Heart left ventricle (tissue), 16 donors: ENCODE results near the gene SLC30A7. TPM values are rescaled to one million over a fixed set of nuclear protein-coding genes. Genes with fewer than 3 reads are reported as not detected.
"Not testable (repeated sequence)": the region's sequence is repeated elsewhere in the genome, so short reads cannot be mapped to it uniquely, and the experiment has no call there.

Experiments
- ATAC-seq, 4 donors: fragments of 200-7000 bp; cut with Tn5 transposase; one replicate each; pipeline ENCODE4 v1.9.1; 2020 to 2022; ENCODE audit warnings: moderate library complexity in 4 of 4, mild to moderate bottlenecking in 3 of 4, moderate number of reproducible peaks in 1 of 4
- DNase-seq, 5 donors: peaks; one replicate each; pipeline ENCODE4 v3.0.0-alpha.2; 2020
- H3K27ac ChIP-seq, 12 donors: fragments of 200-600 bp; sonication (generic) in 4 of 12; one replicate each; pipeline versions ENCODE4 v1.5.0 to v1.8.0; 2016 to 2022; ENCODE audit warnings: mild to moderate bottlenecking in 2 of 12
- H3K27me3 ChIP-seq, 9 donors: fragments of 200-600 bp; sonication (generic) in 2 of 9; one replicate each; pipeline versions ENCODE4 v1.5.1 to v1.8.0; 2016 to 2022; ENCODE audit warnings: mild to moderate bottlenecking in 3 of 9
- H3K36me3 ChIP-seq, 9 donors: fragments of 200-600 bp; sonication (generic) in 2 of 9; one replicate each; pipeline versions ENCODE4 v1.5.0 to v1.8.0; 2018 to 2022; ENCODE audit warnings: mild to moderate bottlenecking in 2 of 9
- H3K4me1 ChIP-seq, 12 donors: fragments of 200-600 bp; sonication (generic) in 4 of 12; one replicate each; pipeline versions ENCODE4 v1.5.0 to v1.8.0; 2016 to 2022; ENCODE audit warnings: mild to moderate bottlenecking in 3 of 12
- H3K4me3 ChIP-seq, 12 donors: fragments of 200-600 bp; sonication (generic) in 4 of 12; one replicate each; pipeline versions ENCODE4 v1.5.0 to v1.8.0; 2017 to 2022; ENCODE audit warnings: mild to moderate bottlenecking in 9 of 12, moderate library complexity in 4 of 12
- H3K9me3 ChIP-seq, 12 donors: fragments of 200-600 bp; sonication (generic) in 4 of 12; one replicate each; pipeline versions ENCODE4 v1.5.0 to v1.8.0; 2016 to 2022; ENCODE audit warnings: mild to moderate bottlenecking in 1 of 12
- CTCF ChIP-seq, 12 donors: fragments of 200-600 bp; sonication (generic) in 4 of 12; IDR thresholded peaks; one replicate each; pipeline versions ENCODE4 v1.5.0 to v1.8.0; 2018 to 2022; ENCODE audit warnings: antibody characterized with exemption in 12 of 12, mild to moderate bottlenecking in 5 of 12
- POLR2A ChIP-seq, 2 donors: fragments of 450-650 bp; IDR thresholded peaks; one replicate each; pipeline ENCODE4 v1.6.1; 2017; ENCODE audit warnings: antibody characterized with exemption in 2 of 2, mild to moderate bottlenecking in 2 of 2, moderate library complexity in 2 of 2
- WGBS, 4 donors: extraction: QIAGEN DNeasy Blood & Tissue Kit in 2 of 4; methylation state at CpG; one replicate each; pipeline versions ENCODE4 v1.1.5 to v1.1.7; 2013 to 2018; 5-methylcytosine and 5-hydroxymethylcytosine counted together
- intact Hi-C, 10 donors: fragments of 100-400 bp; cut with DNase I; formaldehyde crosslinking; loops; one replicate each; pipeline versions ENCODE4 v1.11.1 to v1.14.2; 2022
- polyA plus RNA-seq, 2 donors: library from polyadenylated mRNA; stranded (reverse); fragments of 200-250 nt; gene quantifications; one replicate each; pipeline ENCODE4 v1.2.3, GENCODE V29; 2013
- total RNA-seq, 9 donors: library from RNA; depleted of rRNA in 2 of 9; stranded (reverse); fragments of >200 nt in 2 of 9; fragmentation: NEBNext Ultra II Directional in 3 of 9; extraction: Animal tissue kit (Norgen Biotek cat#: 25700) in 3 of 9; gene quantifications; one replicate each; pipeline versions ENCODE4 v1.1.0 to v1.2.4, GENCODE V29; 2016 to 2023
- donor health status: ischemic (EF 13 %, LVEDD 7.1; RV severe dilation, severe dysfunction).
- donor health status: healthy with polysubstance abuse.
- donor health status: DM: no; HTN: yes; CAD: no.
- donor health status: DM: no; HTN: no; CAD: no.
- donor health status: ischemic (EF 25% LVEDD 6.9; RV normal size, moderate dysfunction).
- donor health status: ischemic (EF 25% LVEDD 5.7; RV mildly dilated, moderate dysfunction).
- donor health status: healthy.
- donor health status: DM: yes; HTN: yes; CAD: no.
- donor health status: ischemic (EF 35%, LVEDD 5.7; RV mildly dilated, moderate dysfunction).
- donor health status: nonischemic (EF 11% LVEDD 7.7; RV severe dilation, severe dysfunction).
- donor health status: DM: yes; HTN: yes; CAD: no.
- donor health status: PGD.
- donor health status: ischemic (EF 29% LVEDD 5.4; RV normal size, mild dysfunction).
- donor health status: nonischemic (EF 23%, LVEDD 6.1; RV moderate dilation, normal function).

SLC30A7 gene
- total and polyA plus RNA-seq, 11 donors = 1.6 to 19.4 (median 4.8) TPM

- H3K9me3 ChIP-seq = peaks cover 0 to 9% (median 0%) of the 10 kb centered on the region in 12 donors
- H3K27me3 ChIP-seq = no peaks in the 10 kb centered on the region
- no peak overlapping the region for H3K4me3 ChIP-seq
- intact Hi-C loops = no loop called here
- H3K4me1 ChIP-seq = peaks cover 0 to 4% (median 0%) of the 10 kb centered on the region in 12 donors
- DNase-seq (no peak), ATAC-seq (no peak)
- H3K36me3 ChIP-seq = no peaks in the 10 kb centered on the region
- H3K27ac ChIP-seq = no peak overlapping the region
- 91 to 99% (median 96%) methylated on average over 3 of the region's 3 CpGs for WGBS, 4 donors
- TF ChIP-seq CTCF (IDR thresholded peaks at IDR 0.05) (no peak), POLR2A (IDR thresholded peaks at IDR 0.05) (no peak)
Observed at GRCh38 chr1:100852976-100853375, 42.9 kb upstream of the SLC30A7 start.

GRCh38 chr1:100855116-100855515 is 40.8 kb upstream of the SLC30A7 start:
- H3K27me3 ChIP-seq, H3K27ac ChIP-seq, intact Hi-C loops, H3K4me3 ChIP-seq, H3K9me3 ChIP-seq, DNase-seq, H3K36me3 ChIP-seq, H3K4me1 ChIP-seq, ATAC-seq: not testable (repeated sequence)

- WGBS, 4 donors = 39 to 57% (median 54%) methylated on average over 3 of the region's 3 CpGs
- Histone ChIP-seq H3K4me3 (no peak overlapping the region), H3K27ac (no peak overlapping the region), H3K36me3 (no peaks in the 10 kb centered on the region), H3K9me3 (peaks cover 0 to 5% (median 0%) of the 10 kb centered on the region in 12 donors), H3K4me1 (no peaks in the 10 kb centered on the region), H3K27me3 (no peaks in the 10 kb centered on the region)
- intact Hi-C loops = loop anchor here in 4 of 10 donors (10.0 kb wide), 2 partner anchors 146 to 1056 kb away; partner anchors contain the start of gene VCAM1 (in 1 of the 4)
- no peak for TF ChIP-seq POLR2A (IDR thresholded peaks at IDR 0.05)
- TF ChIP-seq CTCF (IDR thresholded peaks at IDR 0.05) = no peak
- DNase-seq (no peak), ATAC-seq (no peak)
Observed at GRCh38 chr1:100860397-100860991, 35.4 kb upstream of the SLC30A7 start.

GRCh38 chr1:100861379-100861778 is 34.5 kb upstream of the SLC30A7 start:
- intact Hi-C loops = loop anchor here in 4 of 10 donors (10.0 kb wide), 2 partner anchors 147 to 1057 kb away; partner anchors contain the start of gene VCAM1 (in 1 of the 4)
- Histone ChIP-seq H3K27me3 (no peaks in the 10 kb centered on the region), H3K36me3 (no peaks in the 10 kb centered on the region), H3K9me3 (peaks cover 0 to under 1% (median 0%) of the 10 kb centered on the region in 12 donors), H3K4me3 (no peak overlapping the region), H3K4me1 (peaks cover 0 to 7% (median 0%) of the 10 kb centered on the region in 12 donors), H3K27ac (no peak overlapping the region)
- peak in 1 of 4 donors; percentile 64 for ATAC-seq
- TF ChIP-seq POLR2A (IDR thresholded peaks at IDR 0.05) (no peak), CTCF (IDR thresholded peaks at IDR 0.05) (no peak)
- no peak for DNase-seq
- 85 to 94% (median 88%) methylated on average over 1 of the region's 1 CpG for WGBS, 4 donors
